ENCODE results near the gene STON2. TPM values are rescaled to one million over a fixed set of nuclear protein-coding genes. Genes with fewer than 3 reads are reported as not detected.

Gene STON2
- polyA plus RNA-seq, 2 donors = 8.5 to 20.4 TPM

- H3K36me3 ChIP-seq (ENCODE audit: control insufficient read depth in 2 of 2, insufficient read depth in 2 of 2, low read length in 1 of 2) = no peaks in the 10 kb centered on the region
- H3K27me3 ChIP-seq (ENCODE audit: control insufficient read depth in 1 of 2, insufficient read depth in 2 of 2, low read length in 2 of 2) = no peaks in the 10 kb centered on the region
- 72 to 74% methylated on average over 8 of the region's 8 CpGs for WGBS, 2 donors
- no peaks in the 10 kb centered on the region for H3K9me3 ChIP-seq (ENCODE audit: control insufficient read depth in 2 of 2, insufficient read depth in 1 of 2, low read depth in 1 of 2, low read length in 1 of 2)
- H3K4me3 ChIP-seq (ENCODE audit: low read depth in 1 of 2, low read length in 2 of 2) = no peak overlapping the region
- H3K4me1 ChIP-seq (ENCODE audit: control insufficient read depth in 2 of 2, insufficient read depth in 2 of 2, low read length in 1 of 2) = no peaks in the 10 kb centered on the region
- no peak overlapping the region for H3K27ac ChIP-seq (ENCODE audit: low read depth in 2 of 2, low read length in 1 of 2)
These were observed 113.4 kb downstream of the STON2 start for GRCh38 chr14:81286574-81287370.

GRCh38 chr14:81285245-81285644 lies 114.9 kb downstream of the STON2 start:
- Histone ChIP-seq H3K36me3 (ENCODE audit: control insufficient read depth in 2 of 2, insufficient read depth in 2 of 2, low read length in 1 of 2) (no peaks in the 10 kb centered on the region), H3K4me3 (ENCODE audit: low read depth in 1 of 2, low read length in 2 of 2) (no peak overlapping the region), H3K4me1 (ENCODE audit: control insufficient read depth in 2 of 2, insufficient read depth in 2 of 2, low read length in 1 of 2) (no peaks in the 10 kb centered on the region), H3K27me3 (ENCODE audit: control insufficient read depth in 1 of 2, insufficient read depth in 2 of 2, low read length in 2 of 2) (no peaks in the 10 kb centered on the region), H3K9me3 (ENCODE audit: control insufficient read depth in 2 of 2, insufficient read depth in 1 of 2, low read depth in 1 of 2, low read length in 1 of 2) (no peaks in the 10 kb centered on the region), H3K27ac (ENCODE audit: low read depth in 2 of 2, low read length in 1 of 2) (no peak overlapping the region)
- WGBS, 2 donors = 94% methylated on average over 2 of the region's 2 CpGs

GRCh38 chr14:81281332-81281731 lies 118.8 kb downstream of the STON2 start:
- Histone ChIP-seq H3K4me1 (ENCODE audit: control insufficient read depth in 2 of 2, insufficient read depth in 2 of 2, low read length in 1 of 2) (peaks cover 0 to 6% of the 10 kb centered on the region in 2 donors), H3K4me3 (ENCODE audit: low read depth in 1 of 2, low read length in 2 of 2) (no peak overlapping the region), H3K27me3 (ENCODE audit: control insufficient read depth in 1 of 2, insufficient read depth in 2 of 2, low read length in 2 of 2) (no peaks in the 10 kb centered on the region), H3K9me3 (ENCODE audit: control insufficient read depth in 2 of 2, insufficient read depth in 1 of 2, low read depth in 1 of 2, low read length in 1 of 2) (no peaks in the 10 kb centered on the region), H3K27ac (ENCODE audit: low read depth in 2 of 2, low read length in 1 of 2) (no peak overlapping the region), H3K36me3 (ENCODE audit: control insufficient read depth in 2 of 2, insufficient read depth in 2 of 2, low read length in 1 of 2) (peaks cover 0 to 13% of the 10 kb centered on the region in 2 donors)
- WGBS, 2 donors = 88 to 90% methylated on average over 1 of the region's 1 CpG

- no peak overlapping the region for H3K4me3 ChIP-seq (ENCODE audit: low read depth in 1 of 2, low read length in 2 of 2)
- H3K9me3 ChIP-seq (ENCODE audit: control insufficient read depth in 2 of 2, insufficient read depth in 1 of 2, low read depth in 1 of 2, low read length in 1 of 2) = no peaks in the 10 kb centered on the region
- peaks cover 0 to 13% of the 10 kb centered on the region in 2 donors for H3K36me3 ChIP-seq (ENCODE audit: control insufficient read depth in 2 of 2, insufficient read depth in 2 of 2, low read length in 1 of 2)
- H3K27me3 ChIP-seq (ENCODE audit: control insufficient read depth in 1 of 2, insufficient read depth in 2 of 2, low read length in 2 of 2) = no peaks in the 10 kb centered on the region
- H3K27ac ChIP-seq (ENCODE audit: low read depth in 2 of 2, low read length in 1 of 2) = no peak overlapping the region
- H3K4me1 ChIP-seq (ENCODE audit: control insufficient read depth in 2 of 2, insufficient read depth in 2 of 2, low read length in 1 of 2) = peaks cover 2 to 6% of the 10 kb centered on the region in 2 donors
- WGBS, 2 donors = 95% methylated on average over 9 of the region's 9 CpGs
These were observed 119.9 kb downstream of the STON2 start for GRCh38 chr14:81280136-81280791.

- WGBS, 2 donors = 79 to 85% methylated on average over 12 of the region's 12 CpGs
- Histone ChIP-seq H3K4me3 (ENCODE audit: low read depth in 1 of 2, low read length in 2 of 2) (no peak overlapping the region), H3K36me3 (ENCODE audit: control insufficient read depth in 2 of 2, insufficient read depth in 2 of 2, low read length in 1 of 2) (peaks cover 0 to 13% of the 10 kb centered on the region in 2 donors), H3K9me3 (ENCODE audit: control insufficient read depth in 2 of 2, insufficient read depth in 1 of 2, low read depth in 1 of 2, low read length in 1 of 2) (no peaks in the 10 kb centered on the region), H3K27me3 (ENCODE audit: control insufficient read depth in 1 of 2, insufficient read depth in 2 of 2, low read length in 2 of 2) (no peaks in the 10 kb centered on the region), H3K4me1 (ENCODE audit: control insufficient read depth in 2 of 2, insufficient read depth in 2 of 2, low read length in 1 of 2) (peaks cover 5 to 11% of the 10 kb centered on the region in 2 donors), H3K27ac (ENCODE audit: low read depth in 2 of 2, low read length in 1 of 2) (no peak overlapping the region)
These were observed 123.0 kb downstream of the STON2 start for GRCh38 chr14:81277096-81277495.

GRCh38 chr14:81276073-81277069 lies 123.8 kb downstream of the STON2 start:
- 56 to 66% methylated on average over 11 of the region's 11 CpGs for WGBS, 2 donors
- Histone ChIP-seq H3K4me3 (ENCODE audit: low read depth in 1 of 2, low read length in 2 of 2) (no peak overlapping the region), H3K36me3 (ENCODE audit: control insufficient read depth in 2 of 2, insufficient read depth in 2 of 2, low read length in 1 of 2) (peaks cover 0 to 13% of the 10 kb centered on the region in 2 donors), H3K4me1 (ENCODE audit: control insufficient read depth in 2 of 2, insufficient read depth in 2 of 2, low read length in 1 of 2) (peaks cover 5 to 11% of the 10 kb centered on the region in 2 donors), H3K27me3 (ENCODE audit: control insufficient read depth in 1 of 2, insufficient read depth in 2 of 2, low read length in 2 of 2) (no peaks in the 10 kb centered on the region), H3K9me3 (ENCODE audit: control insufficient read depth in 2 of 2, insufficient read depth in 1 of 2, low read depth in 1 of 2, low read length in 1 of 2) (no peaks in the 10 kb centered on the region), H3K27ac (ENCODE audit: low read depth in 2 of 2, low read length in 1 of 2) (no peak overlapping the region)

GRCh38 chr14:81275305-81276072 lies 124.6 kb downstream of the STON2 start:
- peaks cover 5 to 11% of the 10 kb centered on the region in 2 donors for H3K4me1 ChIP-seq (ENCODE audit: control insufficient read depth in 2 of 2, insufficient read depth in 2 of 2, low read length in 1 of 2)
- no peak overlapping the region for H3K27ac ChIP-seq (ENCODE audit: low read depth in 2 of 2, low read length in 1 of 2)
- H3K9me3 ChIP-seq (ENCODE audit: control insufficient read depth in 2 of 2, insufficient read depth in 1 of 2, low read depth in 1 of 2, low read length in 1 of 2) = no peaks in the 10 kb centered on the region
- H3K36me3 ChIP-seq (ENCODE audit: control insufficient read depth in 2 of 2, insufficient read depth in 2 of 2, low read length in 1 of 2) = peaks cover 0 to 13% of the 10 kb centered on the region in 2 donors
- H3K4me3 ChIP-seq (ENCODE audit: low read depth in 1 of 2, low read length in 2 of 2) = no peak overlapping the region
- H3K27me3 ChIP-seq (ENCODE audit: control insufficient read depth in 1 of 2, insufficient read depth in 2 of 2, low read length in 2 of 2) = no peaks in the 10 kb centered on the region
- 69 to 72% methylated on average over 13 of the region's 13 CpGs for WGBS, 2 donors

GRCh38 chr14:81273961-81274575 lies 126.1 kb downstream of the STON2 start:
- Histone ChIP-seq H3K27me3 (ENCODE audit: control insufficient read depth in 1 of 2, insufficient read depth in 2 of 2, low read length in 2 of 2) (no peaks in the 10 kb centered on the region), H3K9me3 (ENCODE audit: control insufficient read depth in 2 of 2, insufficient read depth in 1 of 2, low read depth in 1 of 2, low read length in 1 of 2) (no peaks in the 10 kb centered on the region), H3K4me3 (ENCODE audit: low read depth in 1 of 2, low read length in 2 of 2) (no peak overlapping the region), H3K36me3 (ENCODE audit: control insufficient read depth in 2 of 2, insufficient read depth in 2 of 2, low read length in 1 of 2) (peaks cover 0 to 13% of the 10 kb centered on the region in 2 donors), H3K27ac (ENCODE audit: low read depth in 2 of 2, low read length in 1 of 2) (no peak overlapping the region), H3K4me1 (ENCODE audit: control insufficient read depth in 2 of 2, insufficient read depth in 2 of 2, low read length in 1 of 2) (peaks cover 5 to 11% of the 10 kb centered on the region in 2 donors)
- WGBS, 2 donors = 67 to 74% methylated on average over 3 of the region's 3 CpGs
